Hematopoietic multipotent progenitor cell treated with erythropoietin and hydrocortisone succinate and interleukin-3 and kit ligand, for 4 days (in vitro differentiated cells): Measurements from ENCODE around the gene ANKRD50.

ENCODE experiments used
- DNase-seq: peaks from one replicate; pipeline ENCODE4 v3.0.0-alpha.2; 2015

The ANKRD50 gene

GRCh38 chr4:124631760-124632159, 80.8 kb downstream of the ANKRD50 start:
- peak; percentile 83 for DNase-seq

GRCh38 chr4:124629681-124630080, 82.9 kb downstream of the ANKRD50 start:
- no peak for DNase-seq
